ENCODE results near the gene ACSBG1.

DNA sequence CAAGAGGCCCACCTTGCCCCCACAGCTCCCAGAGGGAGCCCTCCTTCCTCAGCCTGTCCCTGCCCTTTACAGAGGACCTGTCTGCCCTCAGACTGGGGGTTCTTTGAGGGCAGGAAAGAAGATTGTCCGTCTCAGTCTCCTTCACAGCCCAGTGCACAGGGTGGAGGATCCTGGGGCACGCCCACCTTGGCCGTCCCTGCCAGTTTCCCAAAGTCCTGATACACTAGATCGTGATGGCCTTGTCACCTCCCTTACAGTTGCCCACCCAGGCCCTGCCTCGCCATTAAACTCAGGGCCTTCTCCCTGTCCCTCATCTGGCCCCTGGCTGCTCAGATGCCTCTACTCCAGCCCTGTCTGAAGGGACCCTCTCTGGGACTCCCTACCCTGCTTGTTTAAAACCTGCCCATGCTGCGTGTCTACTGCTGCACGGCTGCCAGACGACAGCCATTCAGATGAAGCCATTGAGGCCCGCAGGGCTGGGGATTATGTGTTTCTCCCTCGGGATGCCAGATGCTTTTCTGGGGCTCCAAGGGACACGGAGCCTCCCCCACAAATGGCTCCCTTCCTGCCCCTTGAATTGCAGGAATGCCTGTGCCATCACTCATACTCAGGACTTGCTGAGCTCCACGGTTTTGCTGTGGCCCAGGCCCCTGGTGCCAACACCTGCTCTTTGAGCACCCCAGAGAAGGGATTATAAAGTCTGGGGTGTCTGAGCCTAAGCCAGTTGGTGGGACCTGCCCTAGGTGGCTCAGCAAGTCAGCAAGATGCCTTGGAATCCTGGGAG, 27.8 kb downstream of the ACSBG1 start:
- TF ChIP-seq, protein P1, sequence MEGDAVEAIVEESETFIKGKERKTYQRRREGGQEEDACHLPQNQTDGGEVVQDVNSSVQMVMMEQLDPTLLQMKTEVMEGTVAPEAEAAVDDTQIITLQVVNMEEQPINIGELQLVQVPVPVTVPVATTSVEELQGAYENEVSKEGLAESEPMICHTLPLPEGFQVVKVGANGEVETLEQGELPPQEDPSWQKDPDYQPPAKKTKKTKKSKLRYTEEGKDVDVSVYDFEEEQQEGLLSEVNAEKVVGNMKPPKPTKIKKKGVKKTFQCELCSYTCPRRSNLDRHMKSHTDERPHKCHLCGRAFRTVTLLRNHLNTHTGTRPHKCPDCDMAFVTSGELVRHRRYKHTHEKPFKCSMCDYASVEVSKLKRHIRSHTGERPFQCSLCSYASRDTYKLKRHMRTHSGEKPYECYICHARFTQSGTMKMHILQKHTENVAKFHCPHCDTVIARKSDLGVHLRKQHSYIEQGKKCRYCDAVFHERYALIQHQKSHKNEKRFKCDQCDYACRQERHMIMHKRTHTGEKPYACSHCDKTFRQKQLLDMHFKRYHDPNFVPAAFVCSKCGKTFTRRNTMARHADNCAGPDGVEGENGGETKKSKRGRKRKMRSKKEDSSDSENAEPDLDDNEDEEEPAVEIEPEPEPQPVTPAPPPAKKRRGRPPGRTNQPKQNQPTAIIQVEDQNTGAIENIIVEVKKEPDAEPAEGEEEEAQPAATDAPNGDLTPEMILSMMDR (IDR thresholded peaks at IDR 0.05): no peak
- TF ChIP-seq POLR2AphosphoS5 (IDR thresholded peaks at IDR 0.05): no peak

All from prostate gland (tissue), 2 donors.